NAMALWA (cell line): ENCODE results near the gene SUV39H2.
A peak's percentile ranks its signal among the peaks of the same experiment; 100 is the strongest.
"Not testable (repeated sequence)": the region's sequence is repeated elsewhere in the genome, so short reads cannot be mapped to it uniquely, and the experiment has no call there.

Source experiments
- DNase-seq: peaks from one replicate; pipeline ENCODE4 v3.0.0-alpha.2; 2015; ENCODE audit warnings: low spot score

Gene SUV39H2

DNA sequence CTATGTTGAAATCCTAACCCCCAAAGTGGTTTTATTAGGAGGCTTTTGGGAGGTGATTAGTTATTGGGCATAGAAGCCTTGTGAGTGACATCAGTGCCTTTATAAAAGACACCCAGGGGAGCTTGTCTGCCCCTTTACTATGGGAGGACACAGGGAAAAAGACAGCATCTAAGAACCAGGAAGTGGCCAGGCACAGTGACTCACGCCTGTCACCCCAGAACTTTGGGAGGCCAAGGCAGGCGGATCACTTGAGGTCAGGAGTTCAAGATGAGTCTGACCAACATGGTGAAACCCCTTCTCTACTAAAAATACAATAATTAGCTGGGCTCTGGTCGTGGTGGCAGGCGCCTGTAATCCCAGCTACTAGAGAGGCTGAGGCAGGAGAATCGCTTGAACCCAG is 60.3 kb downstream of the SUV39H2 start:
- DNase-seq, result not testable (repeated sequence)

DNA sequence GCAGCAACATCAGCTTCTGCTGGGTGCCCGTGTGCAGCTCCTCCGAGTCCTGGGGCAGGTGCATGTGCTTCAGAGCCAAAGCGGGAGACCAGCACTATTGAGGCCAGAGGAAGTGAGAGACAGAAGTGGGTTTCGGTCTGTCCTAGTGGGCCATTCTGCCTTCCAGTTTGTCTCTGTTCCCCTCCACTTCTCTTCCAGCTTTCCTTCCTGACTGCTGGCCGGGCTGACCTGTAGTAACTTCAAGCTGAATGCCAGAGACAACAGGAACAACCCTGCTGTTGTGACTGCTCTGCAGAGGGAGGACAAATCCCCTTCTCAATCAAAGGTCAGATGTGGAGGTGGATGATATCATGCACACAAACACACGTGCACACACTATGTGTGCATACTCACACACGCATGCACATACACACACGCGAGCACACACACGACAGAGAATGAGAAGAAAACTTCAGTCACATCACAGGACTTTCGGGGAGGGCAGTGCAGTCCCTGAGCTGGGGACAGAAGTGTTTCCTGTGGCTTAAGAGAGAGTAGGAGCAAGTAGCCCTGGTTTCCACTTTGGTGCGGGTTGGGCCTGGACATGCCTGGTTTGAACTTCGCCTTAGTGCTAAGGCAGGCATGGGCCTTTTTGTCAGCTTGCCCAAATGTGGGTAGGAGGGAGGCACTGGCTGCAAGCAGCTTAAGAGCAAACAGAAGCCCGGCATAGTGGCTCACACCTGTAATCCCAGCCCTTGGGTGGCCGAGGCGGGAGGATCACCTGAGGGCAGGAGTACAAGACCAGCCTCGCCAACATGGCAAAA is 63.7 kb downstream of the SUV39H2 start:
- not testable (repeated sequence) for DNase-seq

- not testable (repeated sequence) for DNase-seq
Observed at GRCh38 chr10:14942950-14943338, 64.3 kb downstream of the SUV39H2 start.

- no peak for DNase-seq
Observed at GRCh38 chr10:14945108-14945507, 66.4 kb downstream of the SUV39H2 start.

GRCh38 chr10:14947268-14947667 is 68.6 kb downstream of the SUV39H2 start:
- no peak for DNase-seq

DNA sequence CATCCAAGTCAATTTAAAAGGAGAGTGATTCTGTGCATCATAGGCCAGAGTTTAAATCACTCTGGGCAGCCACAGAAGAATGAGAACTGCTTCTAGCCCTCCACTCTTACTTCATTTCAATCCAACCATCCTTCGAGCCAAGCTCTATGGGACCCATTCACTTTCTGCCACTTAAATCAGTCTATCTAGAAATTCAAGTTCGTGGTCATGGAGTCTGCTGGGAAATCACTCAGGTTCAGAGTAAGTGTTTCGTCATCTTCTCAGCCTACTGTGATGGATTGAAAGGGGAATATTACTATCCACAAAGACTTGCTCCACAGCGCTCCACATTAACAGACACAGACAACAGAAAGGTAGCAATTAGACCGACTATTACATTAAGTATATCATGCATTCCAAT is 70.6 kb downstream of the SUV39H2 start:
- DNase-seq, result no peak

- DNase-seq, result no peak
Observed at GRCh38 chr10:14952851-14953423, 74.3 kb downstream of the SUV39H2 start.

- peak; percentile 62 for DNase-seq
Observed at GRCh38 chr10:14953424-14954000, 74.8 kb downstream of the SUV39H2 start.
